AG09309 (cell line): ENCODE results near the gene PTPRN2.
"Not testable (repeated sequence)": the region's sequence is repeated elsewhere in the genome, so short reads cannot be mapped to it uniquely, and the experiment has no call there.

Source experiments
- DNase-seq: peaks from one replicate; pipeline ENCODE4 v3.0.0-alpha.2; 2010; ENCODE audit warnings: low read depth
- H3K4me3 ChIP-seq: 2 replicates; pipeline ENCODE4 v1.5.1; 2011; ENCODE audit warnings: mild to moderate bottlenecking, low read depth, low read length, moderate library complexity; ENCODE audit not compliant: control insufficient read depth
- TF ChIP-seq, protein P1 (sequence below): IDR thresholded peaks from 2 replicates; pipeline ENCODE4 v1.5.1; 2011; ENCODE audit warnings: mild to moderate bottlenecking, low read depth, low read length, inconsistent platforms; ENCODE audit not compliant: insufficient read depth, control insufficient read depth; ENCODE audit errors: missing control alignments

The PTPRN2 gene

DNA sequence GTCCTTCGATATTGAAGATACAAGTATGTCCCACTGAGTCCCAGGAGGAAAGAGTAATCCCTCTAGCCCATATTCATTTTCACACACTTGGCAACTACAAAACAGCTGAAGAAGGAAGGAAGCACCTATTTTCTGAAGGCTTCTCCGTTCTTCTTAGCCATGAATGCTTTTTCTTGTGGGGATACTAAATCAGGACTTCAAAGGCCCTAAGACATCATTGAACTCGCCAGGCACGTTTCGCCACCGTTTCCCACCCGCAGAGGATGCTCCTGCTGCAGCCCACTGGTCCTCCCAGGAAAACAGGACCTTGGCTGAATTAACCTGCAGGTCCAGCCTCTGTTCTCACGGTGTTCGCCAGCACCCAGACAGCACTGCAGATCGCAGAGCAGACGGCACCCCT, 689.4 kb downstream of the PTPRN2 start:
- H3K4me3 ChIP-seq, result no peak overlapping the region
- TF ChIP-seq, protein P1, sequence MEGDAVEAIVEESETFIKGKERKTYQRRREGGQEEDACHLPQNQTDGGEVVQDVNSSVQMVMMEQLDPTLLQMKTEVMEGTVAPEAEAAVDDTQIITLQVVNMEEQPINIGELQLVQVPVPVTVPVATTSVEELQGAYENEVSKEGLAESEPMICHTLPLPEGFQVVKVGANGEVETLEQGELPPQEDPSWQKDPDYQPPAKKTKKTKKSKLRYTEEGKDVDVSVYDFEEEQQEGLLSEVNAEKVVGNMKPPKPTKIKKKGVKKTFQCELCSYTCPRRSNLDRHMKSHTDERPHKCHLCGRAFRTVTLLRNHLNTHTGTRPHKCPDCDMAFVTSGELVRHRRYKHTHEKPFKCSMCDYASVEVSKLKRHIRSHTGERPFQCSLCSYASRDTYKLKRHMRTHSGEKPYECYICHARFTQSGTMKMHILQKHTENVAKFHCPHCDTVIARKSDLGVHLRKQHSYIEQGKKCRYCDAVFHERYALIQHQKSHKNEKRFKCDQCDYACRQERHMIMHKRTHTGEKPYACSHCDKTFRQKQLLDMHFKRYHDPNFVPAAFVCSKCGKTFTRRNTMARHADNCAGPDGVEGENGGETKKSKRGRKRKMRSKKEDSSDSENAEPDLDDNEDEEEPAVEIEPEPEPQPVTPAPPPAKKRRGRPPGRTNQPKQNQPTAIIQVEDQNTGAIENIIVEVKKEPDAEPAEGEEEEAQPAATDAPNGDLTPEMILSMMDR, result no peak
- no peak for DNase-seq

DNA sequence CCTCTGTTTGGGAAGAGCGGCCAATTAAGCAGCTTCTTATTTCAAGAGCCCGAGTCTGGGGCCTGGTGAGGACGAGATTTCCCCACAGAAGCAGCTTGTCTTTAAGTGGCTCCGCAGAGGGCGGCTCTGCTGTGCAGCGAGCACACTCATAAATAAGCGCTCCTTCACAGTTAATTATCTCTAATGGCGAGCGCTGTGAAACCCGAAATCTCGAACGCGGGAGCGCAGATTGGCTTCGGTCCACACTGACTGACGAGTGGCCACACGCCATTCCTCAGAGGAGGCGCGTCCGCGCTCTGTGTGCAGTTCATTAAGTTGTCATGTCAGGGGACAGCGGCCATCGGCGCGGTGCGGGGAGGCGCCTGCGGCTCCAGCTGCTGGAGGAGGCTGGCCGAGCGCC, 689.9 kb downstream of the PTPRN2 start:
- H3K4me3 ChIP-seq, result no peak overlapping the region
- no peak for DNase-seq
- TF ChIP-seq, protein P1, result no peak

DNA sequence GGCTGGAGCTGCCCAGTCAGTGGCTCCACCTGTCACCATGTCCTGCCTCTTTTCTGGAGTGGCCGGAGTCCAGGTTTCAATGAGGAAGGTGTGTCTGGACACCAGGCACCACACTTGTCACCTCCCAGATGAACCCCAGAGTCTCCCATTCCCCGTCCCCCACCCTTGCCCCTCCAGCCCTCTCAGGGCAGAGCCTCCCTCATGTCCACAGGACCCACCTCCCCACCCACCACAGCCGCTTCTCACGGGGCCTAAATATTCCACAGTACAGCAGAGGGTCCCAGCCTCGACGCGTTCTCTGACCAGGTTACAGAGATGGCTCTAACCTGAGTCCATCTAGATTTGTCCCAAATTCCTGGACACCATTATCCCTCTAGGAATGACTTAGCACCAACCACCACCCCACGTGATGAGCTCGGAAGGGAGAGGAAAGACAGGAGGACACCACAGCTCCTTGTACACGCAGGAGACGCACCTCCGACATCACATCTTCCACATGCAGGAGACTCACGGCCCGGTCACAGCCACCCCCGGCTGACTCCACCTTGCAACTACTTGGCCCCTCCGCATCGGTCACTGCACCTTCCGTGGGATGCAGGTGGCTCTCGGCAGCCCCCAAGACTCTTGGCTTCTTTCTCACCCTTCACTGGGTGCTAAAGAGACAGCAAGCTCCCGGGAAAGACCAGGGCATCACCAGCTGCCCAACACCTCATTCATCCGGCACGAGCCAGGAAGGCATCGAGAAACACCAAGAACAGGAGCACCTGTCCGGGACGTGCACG, 690.7 kb downstream of the PTPRN2 start:
- TF ChIP-seq, protein P1, result no peak
- H3K4me3 ChIP-seq, result no peak overlapping the region
- no peak for DNase-seq

DNA sequence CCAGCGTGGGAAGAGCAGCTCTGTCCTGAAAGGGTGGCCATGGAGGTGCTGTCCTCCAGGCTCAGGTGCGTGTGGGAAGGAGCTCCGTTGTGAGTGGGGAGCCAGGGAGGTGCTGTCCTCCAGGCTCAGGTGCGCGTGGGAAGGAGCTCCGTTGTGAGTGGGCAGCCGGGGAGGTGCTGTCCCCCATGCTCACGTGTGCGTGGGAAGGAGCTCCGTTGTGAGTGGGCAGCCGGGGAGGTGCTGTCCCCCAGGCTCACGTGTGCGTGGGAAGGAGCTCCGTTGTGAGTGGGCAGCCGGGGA, 691.3 kb downstream of the PTPRN2 start:
- not testable (repeated sequence) for DNase-seq, H3K4me3 ChIP-seq

DNA sequence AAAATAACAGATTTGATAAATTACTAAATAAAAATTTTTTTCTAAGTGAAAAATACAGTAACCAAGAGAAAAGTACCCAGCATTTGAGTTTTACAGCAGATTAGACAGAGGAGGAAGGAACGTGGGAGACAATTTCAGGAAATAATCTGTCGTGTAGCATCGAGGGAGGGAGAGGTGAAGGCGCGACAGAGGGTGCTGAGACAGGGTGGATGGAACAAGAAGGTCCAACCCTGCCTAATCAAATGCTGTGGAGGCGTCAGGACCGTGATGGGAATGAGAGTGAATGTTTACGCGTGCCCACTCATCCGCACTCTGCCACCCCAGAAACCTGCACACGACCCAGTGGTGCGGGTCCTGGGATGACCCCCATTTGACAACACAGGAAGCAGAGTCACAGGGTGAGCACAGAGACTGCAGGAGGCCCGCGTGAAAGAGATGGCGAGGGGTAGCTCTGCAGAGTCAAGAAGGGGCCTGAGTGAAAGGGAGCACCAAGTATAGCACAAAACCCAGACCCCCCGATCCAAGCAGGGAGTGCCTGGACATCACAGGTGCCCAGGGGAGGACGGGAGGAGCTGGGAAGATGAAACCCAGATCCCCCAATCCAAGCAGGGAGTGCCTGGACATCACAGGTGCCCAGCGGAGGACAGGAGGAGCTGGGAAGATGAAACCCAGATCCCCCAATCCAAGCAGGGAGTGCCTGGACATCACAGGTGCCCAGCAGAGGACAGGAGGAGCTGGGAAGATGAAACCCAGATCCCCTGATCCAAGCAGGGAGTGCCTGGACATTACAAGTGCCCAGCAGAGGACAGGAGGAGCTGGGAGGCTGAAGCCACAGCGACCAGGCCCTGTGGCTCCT, 691.9 kb downstream of the PTPRN2 start:
- DNase-seq, result no peak
- TF ChIP-seq, protein P1, result no peak
- no peak overlapping the region for H3K4me3 ChIP-seq

DNA sequence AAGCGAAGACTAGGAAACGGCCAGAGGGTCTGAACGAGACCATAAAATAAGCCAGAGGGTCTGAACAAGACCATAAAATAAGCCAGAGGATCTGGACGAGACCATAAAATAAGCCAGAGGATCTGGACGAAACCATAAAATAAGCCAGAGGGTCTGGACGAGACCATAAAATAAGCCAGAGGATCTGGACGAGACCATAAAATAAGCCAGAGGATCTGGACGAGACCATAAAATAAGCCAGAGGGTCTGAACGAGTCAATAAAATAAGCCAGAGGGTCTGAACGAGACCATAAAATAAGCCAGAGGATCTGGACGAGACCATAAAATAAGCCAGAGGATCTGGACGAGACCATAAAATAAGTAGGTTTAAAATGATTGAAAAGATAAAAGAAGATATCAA, 692.5 kb downstream of the PTPRN2 start:
- not testable (repeated sequence) for DNase-seq, H3K4me3 ChIP-seq

DNA sequence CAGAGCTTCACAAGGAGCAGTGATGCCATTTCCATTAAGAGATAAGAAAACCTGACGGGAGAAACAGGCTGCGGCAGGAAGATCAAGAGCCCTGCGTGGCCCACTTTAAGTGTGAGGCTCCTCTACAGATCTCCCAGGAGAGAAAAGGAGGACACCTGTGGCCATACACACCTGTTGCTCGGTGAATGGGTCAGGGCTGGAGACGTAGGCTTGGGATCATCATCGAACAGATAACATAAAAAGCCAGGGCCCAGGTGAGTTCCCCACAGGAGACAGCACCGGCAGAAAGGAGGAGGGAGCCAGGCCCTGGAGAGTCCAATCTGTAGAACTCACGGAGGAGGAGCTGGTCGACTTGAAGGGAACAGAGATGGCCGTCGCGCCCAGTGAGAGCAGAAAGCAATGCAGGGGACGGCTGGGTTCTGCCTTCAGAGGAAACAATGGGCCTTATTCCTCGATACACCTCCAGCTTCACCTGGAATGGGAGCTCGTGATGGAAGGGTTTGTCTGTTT, 694.0 kb downstream of the PTPRN2 start:
- H3K4me3 ChIP-seq, result no peak overlapping the region
- TF ChIP-seq, protein P1, result no peak
- no peak for DNase-seq
